NCI-H1105 treated with DMSO at 0.1 percent for 48 hours (cell line): ENCODE data around the gene ARFIP1.
"Not testable (repeated sequence)": the region's sequence is repeated elsewhere in the genome, so short reads cannot be mapped to it uniquely, and the experiment has no call there.

Experiments
- DNase-seq: peaks from one replicate; lab custom pipeline; 2025; lab: John Stamatoyannopoulos, UW

ARFIP1 gene

GRCh38 chr4:152785639-152786615 lies 6.2 kb downstream of the ARFIP1 start:
- DNase-seq: no peak

- DNase-seq: no peak
Measured at GRCh38 chr4:152786627-152787026, 6.9 kb downstream of the ARFIP1 start.

DNA sequence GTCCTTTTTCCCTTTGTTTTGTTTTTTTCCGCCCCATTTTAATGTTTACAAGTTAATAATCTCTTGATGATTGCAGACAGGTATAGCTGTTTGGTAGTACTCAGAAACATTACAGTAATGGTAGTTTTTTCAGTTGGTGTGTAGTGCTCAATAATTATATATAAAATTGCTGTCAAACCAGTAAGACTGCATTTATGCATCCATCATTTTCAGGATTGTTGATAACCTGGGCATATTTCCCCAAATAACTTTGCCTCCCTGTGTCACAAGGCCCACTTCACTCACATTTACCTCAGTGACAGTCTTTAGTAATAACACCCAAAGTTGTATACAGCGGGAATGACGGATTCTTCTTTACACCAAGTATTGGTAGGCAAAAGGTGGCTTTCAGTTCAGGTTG lies 16.1 kb downstream of the ARFIP1 start:
- no peak for DNase-seq

DNA sequence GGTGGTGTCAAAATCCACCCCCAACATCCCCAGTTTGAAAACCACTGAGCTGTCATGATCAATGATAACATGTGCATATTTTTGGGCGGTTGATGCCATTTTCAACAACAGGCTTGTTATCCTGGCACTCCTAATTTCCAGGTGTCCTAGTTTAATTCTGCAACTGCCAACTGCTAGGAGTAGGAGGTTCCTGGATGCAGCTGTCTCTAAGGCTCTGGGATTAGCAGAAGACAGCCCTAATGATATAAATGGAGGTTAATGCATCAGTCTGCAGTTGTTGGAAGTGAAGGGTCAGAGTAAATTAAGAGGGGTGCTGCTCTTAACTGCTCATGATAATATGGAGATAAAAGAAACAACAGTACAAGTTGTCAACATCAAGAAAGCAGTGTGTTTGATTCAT lies 23.8 kb downstream of the ARFIP1 start:
- DNase-seq: no peak

GRCh38 chr4:152805071-152805650 lies 25.4 kb downstream of the ARFIP1 start:
- no peak for DNase-seq

DNA sequence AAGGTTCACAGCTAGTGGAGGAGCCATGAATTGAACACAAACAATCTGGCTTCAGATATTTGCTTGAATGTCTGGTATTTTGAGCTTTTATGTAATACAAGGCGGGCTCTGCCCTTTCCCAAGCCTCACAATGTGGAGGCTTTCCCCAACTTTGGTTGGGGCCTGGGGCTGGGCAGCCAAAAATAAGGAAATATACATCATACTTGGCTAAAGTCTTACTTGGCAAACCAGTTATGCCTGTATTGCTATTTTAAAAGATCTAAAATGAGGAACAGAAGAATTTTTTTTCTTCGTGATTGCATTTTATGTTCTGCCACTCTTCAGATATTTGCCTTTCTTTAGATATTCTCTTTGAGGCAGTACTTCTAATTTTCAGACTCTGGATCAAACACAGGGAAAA lies 26.1 kb downstream of the ARFIP1 start:
- DNase-seq: no peak

DNA sequence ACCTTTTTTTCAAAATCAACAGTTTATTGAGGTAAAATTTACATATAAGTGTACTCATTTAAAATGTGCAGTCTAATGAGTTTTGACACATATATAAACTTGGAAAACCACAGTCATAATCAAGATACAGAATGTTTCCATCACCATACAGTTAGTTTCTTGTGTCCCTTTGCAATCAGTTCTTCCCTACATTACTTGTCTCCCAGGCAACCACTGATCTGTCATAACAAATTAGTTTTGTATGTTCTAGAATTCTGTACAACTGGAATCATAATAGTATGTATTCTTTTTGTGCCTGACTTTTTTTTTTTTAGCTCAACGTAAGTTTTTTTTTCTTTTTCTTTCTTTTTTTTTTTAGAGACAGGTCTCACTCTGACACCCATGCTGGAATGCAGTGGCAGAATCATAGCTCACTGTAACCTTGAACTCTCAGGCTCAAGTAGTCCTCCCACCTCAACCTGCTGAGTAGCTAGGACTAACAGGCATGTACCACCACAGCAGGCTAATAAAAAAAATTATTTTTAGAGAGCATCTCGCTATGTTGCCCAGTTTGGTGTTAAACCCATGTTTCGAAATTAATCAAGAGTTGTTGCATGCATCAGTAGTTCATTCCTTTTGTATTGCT lies 26.9 kb downstream of the ARFIP1 start:
- DNase-seq: no peak

- DNase-seq: no peak
Measured at GRCh38 chr4:152807294-152807829, 27.6 kb downstream of the ARFIP1 start.

DNA sequence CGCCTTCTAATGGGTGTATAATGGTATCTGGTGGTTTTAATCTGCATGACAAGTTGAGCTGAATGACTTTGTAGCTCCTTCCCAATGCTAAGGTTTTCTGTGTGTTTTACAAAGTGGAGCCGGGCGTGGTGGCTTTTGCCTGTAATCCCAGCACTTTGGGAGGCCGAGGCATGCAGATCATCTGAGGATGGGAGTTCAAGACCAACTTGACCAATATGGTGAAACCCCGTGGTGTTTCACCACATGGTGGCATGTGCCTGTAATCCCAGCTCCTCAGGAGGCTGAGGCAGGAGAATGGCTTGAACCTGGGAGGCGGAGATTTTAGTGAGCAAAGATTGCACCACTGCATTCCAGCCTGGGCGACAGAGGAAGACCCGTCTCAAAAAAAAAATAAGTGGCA lies 28.9 kb downstream of the ARFIP1 start:
- DNase-seq: no peak

DNA sequence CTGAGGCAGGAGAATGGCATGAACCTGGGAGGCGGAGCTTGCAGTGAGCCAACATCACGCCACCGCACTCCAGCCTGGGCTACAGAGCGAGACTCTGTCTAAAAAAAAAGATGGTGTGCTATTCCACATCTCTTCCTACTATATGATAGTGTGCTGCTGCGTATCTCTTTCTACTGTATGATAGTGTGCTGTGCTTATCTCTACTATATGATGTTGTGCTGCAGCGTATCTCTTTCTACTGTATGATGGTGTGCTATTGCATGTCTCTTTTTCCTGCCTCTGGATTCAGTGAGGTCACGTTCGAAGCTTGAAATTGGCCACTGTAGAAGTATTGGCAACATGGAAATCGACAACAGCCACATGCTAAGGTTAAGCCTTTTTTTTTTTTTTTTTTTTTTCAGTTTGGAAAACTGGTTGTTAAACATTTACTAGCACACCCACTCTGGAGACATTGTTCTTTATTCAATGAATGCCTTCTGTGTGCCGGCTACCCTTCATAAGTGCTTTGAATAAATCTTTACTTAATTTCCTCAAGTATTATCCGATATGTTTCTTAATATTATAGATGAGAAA lies 31.0 kb downstream of the ARFIP1 start:
- no peak for DNase-seq

GRCh38 chr4:152815078-152815477 lies 35.3 kb downstream of the ARFIP1 start:
- DNase-seq: no peak

DNA sequence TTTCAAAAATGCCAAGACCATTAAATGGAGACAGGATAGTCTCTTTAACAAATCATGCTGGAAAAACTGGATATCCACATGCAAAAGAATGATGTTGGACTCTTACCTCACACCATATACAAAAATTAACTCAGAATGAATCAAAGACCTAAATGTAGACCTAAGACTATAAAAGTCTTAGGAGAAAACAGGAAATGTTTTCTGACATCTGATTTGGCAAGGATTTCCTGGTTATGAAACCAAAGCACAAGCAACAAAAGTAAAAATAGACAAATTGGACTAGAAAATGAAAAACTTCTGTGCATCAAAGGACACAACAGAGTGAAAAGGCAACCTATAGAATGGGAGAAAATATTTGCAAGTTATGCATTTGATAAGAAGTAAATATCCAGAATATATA lies 37.6 kb downstream of the ARFIP1 start:
- DNase-seq: no peak

DNA sequence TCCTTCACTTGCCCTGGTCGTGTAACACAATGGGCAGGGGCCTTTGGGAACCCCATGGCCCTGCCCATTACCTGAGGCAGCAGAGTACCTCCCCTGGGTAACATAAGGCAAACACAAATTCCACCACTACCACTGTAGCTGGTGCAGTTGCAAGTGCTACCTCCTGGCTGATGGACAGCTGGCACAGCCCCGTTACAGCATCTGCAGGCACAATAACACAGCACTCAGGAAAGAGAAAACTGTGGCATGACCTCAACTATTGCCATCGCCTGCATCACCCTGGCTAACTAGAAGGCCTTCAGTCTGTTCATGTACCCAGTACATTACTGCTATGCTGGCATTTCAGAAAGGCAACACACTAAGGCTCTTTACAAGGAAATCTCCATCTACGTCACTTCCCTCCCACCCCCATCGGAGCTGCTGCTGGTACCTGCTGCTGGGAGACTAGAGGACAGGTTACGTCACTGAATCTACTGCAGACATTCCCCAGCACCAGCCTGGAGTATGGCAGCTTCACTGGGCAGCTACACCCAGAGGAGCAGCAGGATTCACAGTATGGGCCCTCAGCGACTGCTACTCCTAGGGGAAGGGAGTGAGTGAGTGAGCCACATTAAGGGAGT lies 39.4 kb downstream of the ARFIP1 start:
- no peak for DNase-seq

DNA sequence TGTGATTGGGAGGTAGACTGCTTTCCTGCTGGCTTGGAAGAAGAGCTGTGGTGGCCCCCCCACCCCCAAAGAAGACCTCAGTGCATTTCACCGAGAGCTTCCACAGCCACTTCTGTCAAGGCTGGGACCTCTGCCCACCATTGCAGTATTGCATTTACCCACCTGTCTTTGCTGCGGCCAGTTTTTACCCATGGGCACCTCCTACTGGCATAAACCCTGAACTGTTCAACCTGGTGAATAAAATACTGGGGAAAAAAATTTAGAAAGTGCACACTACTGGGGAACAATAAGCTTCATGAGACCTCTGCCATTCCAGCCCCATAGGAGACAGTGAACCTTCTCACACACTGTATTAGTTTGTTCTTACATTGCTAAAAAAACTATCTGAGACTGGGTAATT lies 40.3 kb downstream of the ARFIP1 start:
- DNase-seq: no peak

DNA sequence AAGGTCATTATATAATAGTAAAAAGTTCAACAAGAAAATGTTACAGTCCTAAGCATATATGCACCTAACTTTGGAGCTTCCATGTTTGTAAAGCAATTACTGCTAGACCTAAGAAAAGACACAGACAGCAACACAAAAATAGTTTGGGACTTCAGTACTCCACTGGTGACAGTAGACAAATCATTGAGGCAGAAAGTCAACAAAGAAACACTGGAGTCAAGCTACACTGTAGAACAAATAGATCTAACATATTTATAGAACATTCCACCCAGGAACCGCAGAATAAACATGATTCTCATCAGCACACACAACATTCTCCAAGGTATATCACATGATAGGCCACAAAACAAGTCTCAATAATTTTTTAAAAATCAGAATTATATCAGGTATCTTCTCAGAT lies 42.6 kb downstream of the ARFIP1 start:
- DNase-seq: no peak

DNA sequence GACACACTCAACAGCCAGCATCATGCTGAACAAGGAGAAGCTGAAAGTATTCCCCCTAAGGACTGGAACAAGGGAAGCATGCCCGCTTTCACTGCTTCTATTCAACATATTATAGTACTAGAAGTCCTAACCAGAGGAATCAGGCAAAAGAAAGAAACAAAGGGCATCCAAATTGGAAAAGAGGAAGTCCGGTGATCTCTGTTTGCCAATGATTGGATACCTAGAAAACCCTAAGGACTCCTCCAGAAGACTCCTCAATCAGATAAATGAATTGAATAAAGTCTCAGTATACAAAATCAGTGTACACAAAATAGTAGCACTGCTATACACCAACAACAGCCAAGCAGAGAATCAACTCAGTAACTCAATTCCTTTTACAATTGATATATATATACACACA lies 44.8 kb downstream of the ARFIP1 start:
- no peak for DNase-seq

DNA sequence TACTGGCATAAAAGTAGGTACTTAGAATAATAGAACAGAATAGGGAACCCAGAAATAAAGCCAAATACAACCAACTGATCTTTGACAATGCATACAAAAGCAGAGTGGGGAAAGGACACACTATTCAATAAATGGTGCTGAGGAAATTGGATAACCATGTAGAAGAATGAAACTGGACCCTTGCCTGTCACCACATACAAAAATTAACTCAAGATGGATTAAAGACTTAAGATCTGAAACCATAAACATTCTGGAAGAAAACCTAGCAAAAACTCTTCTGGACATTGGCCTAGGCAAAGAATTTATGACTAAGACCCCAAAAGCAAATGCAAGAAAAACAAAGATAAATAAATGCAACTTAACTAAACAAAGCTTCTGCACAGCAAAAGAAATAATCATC lies 45.6 kb downstream of the ARFIP1 start:
- DNase-seq: no peak

DNA sequence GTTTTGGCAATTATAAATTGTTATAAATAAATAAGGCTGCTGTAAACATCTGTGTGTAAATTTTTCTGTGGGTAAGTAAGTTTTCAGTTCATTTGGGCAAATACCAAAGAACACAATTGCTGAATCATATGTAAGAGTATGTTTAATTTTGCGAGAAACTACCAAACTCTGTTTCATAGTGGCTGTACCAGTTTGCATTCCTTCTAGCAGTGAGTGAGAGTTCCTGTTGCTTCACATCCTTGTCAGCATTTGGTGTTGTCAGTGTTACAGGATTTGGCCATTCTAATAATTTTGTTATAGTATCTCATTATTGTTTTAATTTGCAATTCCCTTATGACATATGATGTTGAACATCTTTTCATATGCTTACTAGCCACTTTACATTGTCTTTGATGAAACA lies 48.4 kb downstream of the ARFIP1 start:
- no peak for DNase-seq

DNA sequence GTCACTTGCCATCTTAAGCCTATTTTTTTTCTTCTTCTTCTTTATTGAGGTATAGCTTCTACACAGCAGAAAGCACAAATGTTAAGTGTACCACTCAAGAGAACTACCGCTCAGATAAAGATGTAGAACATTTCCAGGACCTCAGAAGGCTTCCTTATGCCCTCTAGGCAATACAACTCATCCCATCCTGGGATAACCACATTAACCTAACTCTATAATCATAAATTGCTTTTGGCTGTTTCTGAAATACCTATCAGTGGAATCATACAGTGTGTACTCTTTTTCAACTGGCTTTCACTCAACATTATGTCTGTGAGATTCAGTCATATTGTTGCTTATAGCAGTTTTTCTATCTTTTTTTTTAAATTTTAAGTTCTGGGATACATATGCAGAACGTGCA lies 51.7 kb downstream of the ARFIP1 start:
- no peak for DNase-seq

GRCh38 chr4:152836936-152837335 lies 57.2 kb downstream of the ARFIP1 start:
- DNase-seq: no peak

DNA sequence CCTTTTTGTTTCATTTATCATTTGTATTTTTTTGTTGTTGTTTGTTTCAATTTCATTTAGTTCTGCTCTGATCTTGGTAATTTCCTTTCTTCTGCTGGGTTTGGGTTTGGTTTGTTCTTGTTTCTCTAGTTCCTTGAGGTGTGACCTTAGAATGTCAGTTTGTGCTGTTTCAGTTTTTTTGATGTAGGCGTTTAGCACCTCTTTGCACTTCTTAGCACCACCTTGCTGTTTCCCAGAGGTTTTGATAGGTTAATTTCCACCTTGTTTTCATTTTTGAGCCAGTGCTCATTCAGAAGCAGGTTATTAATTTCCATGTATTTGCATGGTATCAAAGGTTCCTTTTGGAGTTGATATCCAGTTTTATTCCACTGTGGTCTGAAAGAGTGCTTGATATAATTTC lies 60.0 kb downstream of the ARFIP1 start:
- DNase-seq: not testable (repeated sequence)

GRCh38 chr4:152843481-152844090 lies 63.8 kb downstream of the ARFIP1 start:
- no peak for DNase-seq
